GM19372 (cell line): ENCODE measurements around the gene BCL2L15.

Source experiments
- ATAC-seq: cut with Tn5 transposase; IDR thresholded peaks from one replicate; pipeline ENCODE4 v1.9.1; 2021; ENCODE audit warnings: mild to moderate bottlenecking, low read depth, moderate library complexity; ENCODE audit not compliant: unreplicated experiment

BCL2L15 gene

DNA sequence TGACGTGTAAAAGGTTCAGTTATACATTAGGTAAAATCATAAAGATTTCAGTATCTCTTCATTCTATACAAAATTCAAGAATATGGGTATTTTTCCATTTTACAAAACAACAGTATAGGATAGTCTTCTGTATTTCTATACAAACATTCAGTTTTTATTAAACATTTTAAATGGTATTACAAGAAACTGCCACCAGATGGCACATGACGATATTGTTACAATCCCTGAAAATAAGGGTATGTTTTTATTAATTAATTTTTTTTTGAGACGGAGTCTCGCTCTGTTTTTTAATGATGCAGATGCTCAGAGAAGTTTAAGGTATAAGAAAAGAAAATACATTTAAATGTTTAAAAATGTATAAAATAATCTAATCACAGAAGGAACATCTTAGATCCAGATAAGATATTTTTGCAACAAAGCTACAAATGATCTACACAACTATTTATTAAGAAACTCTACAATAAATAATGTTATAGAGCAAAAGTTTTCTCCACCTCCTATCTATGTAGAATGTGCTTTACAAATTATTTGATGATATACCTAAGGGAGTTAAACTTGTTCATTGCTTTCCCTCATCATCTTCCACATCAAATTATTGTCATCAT is 51.6 kb downstream of the BCL2L15 start:
- ATAC-seq, result no peak

DNA sequence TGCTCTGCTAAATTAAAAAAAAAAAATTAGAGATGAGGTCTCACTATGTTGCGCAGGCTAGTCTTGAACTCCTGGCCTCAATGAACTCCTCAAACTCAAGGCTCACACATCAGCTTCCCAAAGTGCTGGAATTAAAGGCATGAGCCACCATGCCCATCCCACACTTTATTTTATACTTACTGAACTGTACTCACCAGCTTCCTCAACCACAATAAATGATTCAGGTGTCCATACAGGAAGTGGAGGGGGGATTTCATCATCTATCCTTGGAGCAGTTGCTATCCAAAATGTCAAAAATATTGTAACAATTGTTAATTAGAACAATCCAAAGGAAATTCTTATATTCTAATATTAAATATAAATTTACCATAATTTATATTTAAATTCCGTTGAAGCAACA is 52.7 kb downstream of the BCL2L15 start:
- no peak for ATAC-seq
